ENCODE results near the gene SLC39A9. TPM values are rescaled to one million over a fixed set of nuclear protein-coding genes. Genes with fewer than 3 reads are reported as not detected.
"Not testable (repeated sequence)": the region's sequence is repeated elsewhere in the genome, so short reads cannot be mapped to it uniquely, and the experiment has no call there.

SLC39A9 gene
- total RNA-seq, 2 donors from 2014 or later: 59.5 to 62.2 TPM

DNA sequence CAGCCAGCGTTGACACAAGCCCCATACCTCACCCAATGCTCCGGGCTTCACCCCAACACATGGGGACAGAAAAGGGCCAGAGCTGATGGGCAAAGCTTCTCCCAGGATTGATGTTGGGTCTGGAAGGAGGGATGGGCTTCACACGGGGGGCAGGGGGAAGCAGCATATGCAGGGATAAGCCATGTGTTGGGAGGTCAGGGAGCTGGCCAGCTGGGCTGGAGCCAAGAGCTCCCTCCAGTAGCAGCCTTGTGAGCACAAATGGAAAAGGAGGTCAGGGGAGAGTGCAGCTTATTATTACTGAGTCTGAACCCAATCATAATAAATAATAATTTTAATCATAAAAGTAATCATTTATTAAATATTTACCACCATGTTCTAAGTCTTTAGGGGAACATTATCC is 95.3 kb downstream of the SLC39A9 start:
- no peaks in the 10 kb centered on the region for H3K4me1 Mint-ChIP-seq (ENCODE audit: low read depth in 2 of 2)
- no peaks in the 10 kb centered on the region for H3K9me3 Mint-ChIP-seq
- peaks cover 7 to 9% of the 10 kb centered on the region in 2 donors for H3K27me3 Mint-ChIP-seq
- no peak for ATAC-seq
- H3K4me3 Mint-ChIP-seq: no peak overlapping the region
- H3K27ac Mint-ChIP-seq: no peak overlapping the region
- DNase-seq (ENCODE audit: low spot score): no peak
- H3K36me3 Mint-ChIP-seq: no peaks in the 10 kb centered on the region

DNA sequence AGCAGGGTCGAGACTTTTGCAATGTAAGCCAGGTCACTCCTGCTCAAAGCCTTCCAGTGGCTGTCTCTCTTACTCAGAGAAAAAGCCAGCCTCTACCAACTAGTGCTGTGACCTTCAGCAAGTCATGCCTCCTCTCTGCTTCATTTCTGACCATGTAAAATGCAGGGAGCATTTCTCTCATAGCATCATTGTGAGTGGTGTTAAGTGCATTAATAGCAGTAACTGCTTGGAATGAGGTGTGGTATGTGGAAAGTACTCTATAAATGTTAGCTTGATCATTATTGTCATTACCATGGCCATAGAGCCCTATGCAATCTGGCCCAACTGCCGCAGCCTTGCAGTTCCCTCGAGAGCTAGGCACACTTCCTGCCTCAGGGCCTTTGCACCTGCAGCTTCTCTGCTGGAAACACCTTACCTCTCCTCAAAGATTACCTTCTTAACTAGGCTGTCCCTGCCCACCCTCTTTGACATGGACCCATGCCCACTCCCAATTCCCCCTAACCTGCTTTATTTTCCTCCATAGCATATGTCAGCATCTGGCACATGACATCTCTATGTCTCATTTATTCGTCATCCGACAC is 96.9 kb downstream of the SLC39A9 start:
- no peaks in the 10 kb centered on the region for H3K4me1 Mint-ChIP-seq (ENCODE audit: low read depth in 2 of 2)
- no peak overlapping the region for H3K27ac Mint-ChIP-seq
- no peak for ATAC-seq
- H3K27me3 Mint-ChIP-seq: peaks cover 7 to 9% of the 10 kb centered on the region in 2 donors
- DNase-seq (ENCODE audit: low spot score): no peak
- no peaks in the 10 kb centered on the region for H3K36me3 Mint-ChIP-seq
- no peaks in the 10 kb centered on the region for H3K9me3 Mint-ChIP-seq
- H3K4me3 Mint-ChIP-seq: no peak overlapping the region

DNA sequence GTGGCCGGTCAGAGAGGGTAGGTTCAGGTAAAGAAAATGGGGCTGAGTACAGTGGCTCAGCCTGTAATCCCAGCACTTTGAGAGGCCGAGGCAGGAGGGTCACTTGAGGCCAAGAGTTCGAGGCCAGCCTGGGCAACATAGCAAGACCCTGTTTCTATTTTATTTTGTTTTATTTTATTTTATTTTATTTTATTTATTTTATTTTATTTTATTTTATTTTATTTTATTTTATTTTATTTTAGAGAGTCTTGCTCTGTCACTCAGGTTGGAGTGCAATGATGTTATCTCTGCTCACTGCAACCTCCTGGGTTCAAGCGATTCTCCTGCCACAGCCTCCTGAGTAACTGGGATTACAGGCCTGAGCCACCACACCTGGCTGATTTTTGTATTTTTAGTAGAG is 99.4 kb downstream of the SLC39A9 start:
- not testable (repeated sequence) for DNase-seq (ENCODE audit: low spot score); H3K9me3 Mint-ChIP-seq; H3K4me1 Mint-ChIP-seq (ENCODE audit: low read depth in 2 of 2); H3K27me3 Mint-ChIP-seq; H3K4me3 Mint-ChIP-seq; H3K27ac Mint-ChIP-seq; H3K36me3 Mint-ChIP-seq; ATAC-seq

DNA sequence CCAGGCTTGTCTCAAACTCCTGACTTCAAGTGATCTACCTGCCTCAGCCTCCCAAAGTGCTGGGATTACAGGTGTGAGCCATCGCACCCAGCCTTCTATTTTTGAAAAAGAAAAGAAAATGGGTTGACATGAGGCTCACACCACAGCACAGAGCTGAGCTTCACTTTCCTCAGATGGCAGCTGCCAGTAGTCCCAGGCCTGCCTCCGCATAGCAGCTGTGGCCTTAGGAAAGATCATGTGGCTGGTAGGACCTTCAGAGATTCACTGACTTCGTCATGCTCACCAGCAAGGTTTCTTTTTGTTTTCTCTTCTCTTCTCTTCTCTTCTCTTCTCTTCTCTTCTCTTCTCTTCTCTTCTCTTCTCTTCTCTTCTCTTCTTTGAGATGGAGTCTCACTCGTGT is 99.8 kb downstream of the SLC39A9 start:
- ATAC-seq; H3K4me1 Mint-ChIP-seq (ENCODE audit: low read depth in 2 of 2); H3K4me3 Mint-ChIP-seq; H3K36me3 Mint-ChIP-seq; DNase-seq (ENCODE audit: low spot score); H3K9me3 Mint-ChIP-seq; H3K27me3 Mint-ChIP-seq: not testable (repeated sequence)
- H3K27ac Mint-ChIP-seq: peak overlapping the region in 1 of 2 donors; percentile 59

DNA sequence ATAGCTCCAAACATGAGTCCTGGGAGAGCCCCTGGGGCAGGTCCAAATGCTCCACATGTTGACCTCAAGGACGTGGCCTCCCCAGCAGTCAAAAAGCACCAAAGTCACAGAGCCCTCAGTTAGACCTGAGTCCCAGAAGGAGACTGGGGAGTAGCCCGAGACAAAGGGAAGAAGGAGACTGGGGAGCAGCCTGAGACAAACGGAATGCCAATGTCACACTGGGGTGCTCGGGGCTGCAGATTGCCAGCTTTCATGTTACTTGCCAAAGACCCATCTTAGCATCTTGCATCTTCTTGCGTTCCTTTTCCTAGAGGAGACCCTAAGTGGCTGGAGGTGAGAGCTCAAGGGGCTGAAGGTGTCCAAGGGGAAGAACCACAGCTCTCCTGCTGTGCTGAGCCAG is 100.9 kb downstream of the SLC39A9 start:
- Mint-ChIP-seq H3K36me3 (no peaks in the 10 kb centered on the region), H3K27me3 (peaks cover 0 to 4% of the 10 kb centered on the region in 2 donors), H3K27ac (no peak overlapping the region), H3K4me1 (ENCODE audit: low read depth in 2 of 2) (no peaks in the 10 kb centered on the region), H3K9me3 (no peaks in the 10 kb centered on the region), H3K4me3 (no peak overlapping the region)
- DNase-seq (ENCODE audit: low spot score) (no peak), ATAC-seq (no peak)

DNA sequence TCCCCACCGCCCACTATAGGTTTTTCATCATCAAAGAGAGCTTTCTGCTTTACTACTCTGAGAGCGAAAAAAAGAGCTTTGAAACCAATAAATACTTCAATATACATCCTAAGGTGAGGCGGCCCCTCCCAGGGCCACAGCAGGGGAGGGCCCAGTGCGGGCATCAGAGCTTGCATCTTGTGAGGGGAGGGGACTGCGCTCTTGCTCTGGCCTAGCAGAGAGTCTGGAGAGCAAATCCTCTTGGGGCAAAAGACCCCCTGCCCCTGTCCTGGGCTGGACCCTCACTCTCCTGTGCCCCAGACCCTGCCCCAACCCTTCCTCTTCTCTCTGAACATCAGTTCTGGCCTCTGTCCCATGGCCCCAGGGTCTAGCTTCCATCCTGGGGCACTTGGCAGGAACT is 101.6 kb downstream of the SLC39A9 start:
- Mint-ChIP-seq H3K36me3 (no peaks in the 10 kb centered on the region), H3K27ac (no peak overlapping the region), H3K27me3 (peaks cover 0 to 4% of the 10 kb centered on the region in 2 donors), H3K4me1 (ENCODE audit: low read depth in 2 of 2) (no peaks in the 10 kb centered on the region), H3K4me3 (no peak overlapping the region), H3K9me3 (no peaks in the 10 kb centered on the region)
- ATAC-seq: no peak
- no peak for DNase-seq (ENCODE audit: low spot score)

DNA sequence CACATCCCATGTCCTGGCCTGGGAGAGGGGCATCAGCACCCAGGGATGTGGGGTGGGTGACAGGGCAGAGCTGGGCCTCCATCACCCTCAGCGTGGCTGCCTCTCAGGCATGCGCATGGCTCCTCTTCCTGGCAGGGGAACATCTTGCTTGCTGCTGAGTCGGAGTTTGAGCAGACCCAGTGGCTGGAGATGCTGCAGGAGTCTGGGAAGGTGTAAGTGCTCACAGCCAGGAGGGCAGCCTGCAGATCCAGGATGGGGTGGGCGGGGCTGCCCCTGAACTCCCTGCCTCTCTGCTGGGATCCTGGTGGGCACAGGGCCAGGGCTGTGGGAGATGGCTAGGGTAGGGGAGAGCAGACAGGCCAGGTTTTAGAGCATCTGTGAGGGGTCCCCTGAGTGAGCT is 102.2 kb downstream of the SLC39A9 start:
- Mint-ChIP-seq H3K9me3 (no peaks in the 10 kb centered on the region), H3K4me1 (ENCODE audit: low read depth in 2 of 2) (no peaks in the 10 kb centered on the region), H3K36me3 (no peaks in the 10 kb centered on the region), H3K27ac (no peak overlapping the region), H3K4me3 (no peak overlapping the region), H3K27me3 (peaks cover 0 to 4% of the 10 kb centered on the region in 2 donors)
- DNase-seq (ENCODE audit: low spot score) (no peak), ATAC-seq (peak in 1 of 2 donors; percentile 43)

DNA sequence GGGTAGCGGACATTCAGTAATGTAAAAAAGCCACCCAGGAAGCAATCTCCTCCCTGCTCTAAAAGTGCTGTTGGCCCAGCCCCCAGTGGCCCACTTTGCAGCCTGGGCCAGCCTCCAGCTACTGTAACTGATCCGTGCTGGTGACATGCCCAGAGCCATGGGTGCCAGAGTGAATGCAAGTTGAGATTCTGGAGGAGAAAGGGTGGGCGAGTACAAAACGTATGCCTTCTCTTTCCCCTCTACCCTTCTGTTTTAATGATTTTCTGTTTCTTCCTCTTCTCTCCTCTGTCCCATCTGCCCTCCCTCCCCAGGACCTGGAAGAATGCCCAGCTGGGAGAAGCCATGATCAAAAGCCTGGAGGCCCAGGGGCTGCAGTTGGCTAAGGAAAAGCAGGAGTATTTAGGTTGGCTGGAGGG is 102.9 kb downstream of the SLC39A9 start:
- H3K27ac Mint-ChIP-seq: no peak overlapping the region
- H3K4me3 Mint-ChIP-seq: no peak overlapping the region
- no peak for ATAC-seq
- DNase-seq (ENCODE audit: low spot score): no peak
- H3K36me3 Mint-ChIP-seq: no peaks in the 10 kb centered on the region
- peaks cover 0 to 4% of the 10 kb centered on the region in 2 donors for H3K27me3 Mint-ChIP-seq
- H3K4me1 Mint-ChIP-seq (ENCODE audit: low read depth in 2 of 2): no peaks in the 10 kb centered on the region
- H3K9me3 Mint-ChIP-seq: no peaks in the 10 kb centered on the region

DNA sequence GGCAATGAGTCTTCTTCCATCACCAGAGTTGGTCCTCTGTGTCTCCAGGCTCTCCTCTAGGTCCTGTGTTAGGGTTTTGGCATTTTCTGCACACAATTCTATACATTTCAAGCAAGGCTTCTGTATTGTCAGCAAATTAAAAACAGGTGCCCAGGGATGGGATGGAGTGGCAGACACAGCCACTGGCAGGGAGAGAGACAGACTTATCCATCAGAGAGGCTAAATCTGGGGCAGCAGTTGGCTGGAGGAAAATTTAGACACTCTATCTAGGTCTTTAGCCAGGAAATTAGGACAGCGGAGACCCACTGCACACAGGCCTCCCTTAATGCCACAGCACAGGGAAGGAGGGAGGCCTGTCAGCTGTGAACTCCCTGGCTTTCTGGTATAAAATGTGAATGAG is 106.3 kb downstream of the SLC39A9 start:
- no peak overlapping the region for H3K4me3 Mint-ChIP-seq
- no peaks in the 10 kb centered on the region for H3K36me3 Mint-ChIP-seq
- no peak overlapping the region for H3K27ac Mint-ChIP-seq
- H3K27me3 Mint-ChIP-seq: peaks cover 0 to 4% of the 10 kb centered on the region in 2 donors
- no peak for DNase-seq (ENCODE audit: low spot score)
- H3K4me1 Mint-ChIP-seq (ENCODE audit: low read depth in 2 of 2): no peaks in the 10 kb centered on the region
- H3K9me3 Mint-ChIP-seq: no peaks in the 10 kb centered on the region
- no peak for ATAC-seq

DNA sequence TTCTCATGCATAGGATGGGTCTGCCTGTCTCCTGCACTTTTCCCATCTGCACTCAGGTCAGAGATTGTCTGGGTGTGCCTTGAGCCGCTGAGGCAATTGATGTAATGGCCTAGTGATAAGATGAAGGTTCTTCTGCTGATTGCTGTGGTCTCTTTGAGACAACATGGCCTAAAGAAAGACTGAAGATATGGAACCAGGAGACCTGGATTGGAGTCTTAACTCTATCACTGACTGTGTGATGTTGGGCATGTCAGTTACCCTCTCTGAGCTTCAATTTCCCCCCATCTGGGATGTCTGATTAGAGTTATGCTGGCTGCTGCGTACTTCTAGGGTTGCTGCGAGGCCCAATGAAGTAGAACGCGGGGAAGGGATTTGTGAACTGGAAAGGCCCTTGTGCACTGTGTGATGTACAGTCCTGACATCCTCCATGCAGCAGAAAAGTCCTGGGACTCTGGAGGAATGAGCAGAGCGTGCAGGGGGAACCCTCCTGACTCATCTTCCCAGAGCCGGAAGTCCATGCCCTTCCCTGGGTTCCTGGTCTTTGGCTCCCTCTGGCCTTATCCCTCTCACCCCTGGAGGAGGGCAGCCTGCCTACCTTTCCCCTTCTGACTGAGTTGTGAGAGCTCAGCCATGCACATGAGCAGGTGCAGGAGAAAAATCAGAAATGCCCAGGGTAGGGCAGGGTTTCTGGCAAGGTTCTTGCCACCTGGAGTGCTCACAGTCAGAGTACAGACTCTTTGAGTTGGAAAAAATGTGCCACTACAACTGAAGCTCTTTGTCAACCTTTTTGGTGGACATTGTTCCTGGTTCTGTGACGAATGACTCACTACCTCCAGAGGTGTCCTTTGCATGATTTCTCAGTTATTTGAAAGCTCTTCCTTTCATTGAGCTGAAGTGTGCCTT is 107.1 kb downstream of the SLC39A9 start:
- ATAC-seq: no peak

DNA sequence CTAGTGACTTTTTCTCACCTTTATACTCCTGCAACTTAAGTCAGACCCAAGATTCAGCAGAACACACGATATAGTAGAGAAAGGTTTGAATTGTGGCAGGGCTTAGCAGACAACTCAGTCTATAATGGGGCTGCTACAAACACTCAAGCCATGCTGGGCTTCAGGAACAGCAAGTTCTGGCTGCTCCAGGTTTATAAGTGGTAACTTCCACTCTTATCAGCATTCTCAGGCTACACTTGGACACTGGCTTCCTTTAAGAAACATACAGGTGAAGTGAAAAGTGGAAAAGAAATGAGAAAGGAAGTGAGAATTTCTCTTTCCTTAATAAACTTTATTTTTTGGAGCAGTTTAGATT is 107.7 kb downstream of the SLC39A9 start:
- H3K27ac Mint-ChIP-seq: no peak overlapping the region
- peaks cover 5 to 6% of the 10 kb centered on the region in 2 donors for H3K27me3 Mint-ChIP-seq
- no peaks in the 10 kb centered on the region for H3K4me1 Mint-ChIP-seq (ENCODE audit: low read depth in 2 of 2)
- no peak overlapping the region for H3K4me3 Mint-ChIP-seq
- ATAC-seq: no peak
- H3K9me3 Mint-ChIP-seq: no peaks in the 10 kb centered on the region
- no peaks in the 10 kb centered on the region for H3K36me3 Mint-ChIP-seq
- no peak for DNase-seq (ENCODE audit: low spot score)

More for the DNA sequence above, 107.1 kb downstream of the SLC39A9 start:
- no peak overlapping the region for H3K27ac Mint-ChIP-seq
- H3K4me1 Mint-ChIP-seq (ENCODE audit: low read depth in 2 of 2): no peaks in the 10 kb centered on the region
- peaks cover under 1 to 5% of the 10 kb centered on the region in 2 donors for H3K27me3 Mint-ChIP-seq
- no peaks in the 10 kb centered on the region for H3K36me3 Mint-ChIP-seq
- DNase-seq (ENCODE audit: low spot score): no peak
- no peaks in the 10 kb centered on the region for H3K9me3 Mint-ChIP-seq
- no peak overlapping the region for H3K4me3 Mint-ChIP-seq

Other genes with a start within 250 kb of the SLC39A9 start
- 10 to 100 TPM; 51.3 to 52.0 TPM for gene DCAF5, start 245.6 kb upstream of the SLC39A9 start, total RNA-seq
- gene EXD2, start 207.2 kb upstream of the SLC39A9 start, total RNA-seq: 10 to 100 TPM in 1 of 2 donors, 1 to 10 TPM in 1; 8.7 to 10.4 TPM
- gene GALNT16, start 138.5 kb upstream of the SLC39A9 start, total RNA-seq: under 1 TPM in 1 of 2 donors, not detected in 1; 0.05 TPM
- 100 to 1,000 TPM; 227 to 233 TPM for gene ERH, start 393 bp upstream of the SLC39A9 start, total RNA-seq
- gene PLEKHD1, start 86.0 kb downstream of the SLC39A9 start, total RNA-seq: under 1 TPM; 0.14 to 0.21 TPM
- not detected for gene CCDC177, start 176.2 kb downstream of the SLC39A9 start, total RNA-seq
- gene SUSD6, start 212.9 kb downstream of the SLC39A9 start, total RNA-seq: 100 to 1,000 TPM; 111 to 139 TPM

Measured in natural killer cell treated with Interleukin-12 subunit alpha and Interleukin-12 subunit beta and Interleukin-15 and Interleukin-18, amount 100 ng/mL, for 72 hours (primary cell).